Measurements from ENCODE around the gene UBB. TPM values are rescaled to one million over a fixed set of nuclear protein-coding genes. Genes with fewer than 3 reads are reported as not detected.

The UBB gene
- total RNA-seq, 1 experiment from 2014 or later: 2,497 TPM

- intact Hi-C loops (cut with micrococcal nuclease; ENCODE audit: unreplicated experiment): no loop called here
- TF ChIP-seq CTCF (conservative IDR thresholded peaks at IDR 0.05; ENCODE audit: low read depth, low read length) (no peak), EZH2 (IDR thresholded peaks at IDR 0.05; ENCODE audit: borderline replicate concordance, low read depth, low read length, poor library complexity, severe bottlenecking) (no peak)
These were observed 51.1 kb downstream of the UBB start for GRCh38 chr17:16432017-16432416.

More at GRCh38 chr17:16432017-16432416, 51.1 kb downstream of the UBB start:
- CTCF ChIA-PET: no interaction called here
- no peak overlapping the region for H3K4me3 ChIP-seq (ENCODE audit: low read depth, low read length, poor library complexity, severe bottlenecking)
- H3K4me1 ChIP-seq (ENCODE audit: insufficient read depth, low read length, poor library complexity, severe bottlenecking): no peaks in the 10 kb centered on the region
- H3K27me3 ChIP-seq (replicated peaks; ENCODE audit: insufficient read depth, low read depth, low read length, poor library complexity): no peaks in the 10 kb centered on the region
- BruUV-seq (replicated peaks): no TSS peak
- no peak overlapping the region for H3K27ac ChIP-seq (ENCODE audit: low read depth, low read length, poor library complexity, severe bottlenecking)
- H3K36me3 ChIP-seq (ENCODE audit: insufficient read depth, low read length, poor library complexity, severe bottlenecking): no peaks in the 10 kb centered on the region
- no peaks in the 10 kb centered on the region for H3K9me3 ChIP-seq (ENCODE audit: low read depth, low read length, poor library complexity, severe bottlenecking)
- POLR2A ChIA-PET (ENCODE audit: low non-redundant PET): no interaction called here
- no peak for DNase-seq (ENCODE audit: low spot score)

Other genes with a start within 250 kb of the UBB start
- gene NCOR1, start 165.6 kb upstream of the UBB start, total RNA-seq (2021): 148 and 150 TPM in 2 replicates
- gene PIGL, start 163.9 kb upstream of the UBB start, total RNA-seq (2021): 31.7 and 41.9 TPM in 2 replicates
- gene CENPV, start 27.6 kb upstream of the UBB start, total RNA-seq (2021): 147 and 166 TPM in 2 replicates
- not detected in 2 replicates for gene TRPV2, start 34.5 kb downstream of the UBB start, total RNA-seq (2021)
- 2.8 and 3.6 TPM in 2 replicates for gene LRRC75A, start 111.1 kb downstream of the UBB start, total RNA-seq (2021)
- 10.0 and 13.7 TPM in 2 replicates for gene ZNF287, start 188.1 kb downstream of the UBB start, total RNA-seq (2021)